Measurements from ENCODE around the gene SLC36A3.
"Not testable (repeated sequence)": the region's sequence is repeated elsewhere in the genome, so short reads cannot be mapped to it uniquely, and the experiment has no call there.

The SLC36A3 gene

GRCh38 chr5:151303666-151304065 lies at the start of gene SLC36A3:
Gene SLC36A3, minus strand, starts transcription at chr5:151303766. Its CDS starts 412 bp downstream, at chr5:151303354.
- DNase-seq = no peak

- DNase-seq = no peak
Measured at GRCh38 chr5:151351671-151352070, 48.1 kb upstream of the SLC36A3 start.

GRCh38 chr5:151348789-151349188 lies 45.2 kb upstream of the SLC36A3 start:
- DNase-seq = no peak

GRCh38 chr5:151347369-151347768 lies 43.8 kb upstream of the SLC36A3 start, which contains the start of gene SLC36A2:
Gene SLC36A2, minus strand, starts transcription at chr5:151347559. Its CDS starts 99 bp downstream, at chr5:151347460.
- no peak for DNase-seq

- DNase-seq = no peak
Measured at GRCh38 chr5:151345808-151346478, 42.4 kb upstream of the SLC36A3 start.

- DNase-seq = no peak
Measured at GRCh38 chr5:151345187-151345807, 41.7 kb upstream of the SLC36A3 start.

- no peak for DNase-seq
Measured at GRCh38 chr5:151344088-151344487, 40.5 kb upstream of the SLC36A3 start.

GRCh38 chr5:151340004-151340403 lies 36.4 kb upstream of the SLC36A3 start:
- DNase-seq = no peak

GRCh38 chr5:151338734-151339133 lies 35.2 kb upstream of the SLC36A3 start:
- DNase-seq = no peak

GRCh38 chr5:151332857-151333256 lies 29.3 kb upstream of the SLC36A3 start:
- DNase-seq = no peak

GRCh38 chr5:151328734-151329133 lies 25.2 kb upstream of the SLC36A3 start:
- DNase-seq = no peak

- DNase-seq = no peak
Measured at GRCh38 chr5:151327585-151327984, 24.0 kb upstream of the SLC36A3 start.

GRCh38 chr5:151326266-151326665 lies 22.7 kb upstream of the SLC36A3 start:
- no peak for DNase-seq

GRCh38 chr5:151320481-151320880 lies 16.9 kb upstream of the SLC36A3 start:
- no peak for DNase-seq

GRCh38 chr5:151318850-151319732 lies 15.5 kb upstream of the SLC36A3 start:
- no peak for DNase-seq

GRCh38 chr5:151317871-151318270 lies 14.3 kb upstream of the SLC36A3 start:
- DNase-seq = no peak

- DNase-seq = peak; percentile 9
Measured at GRCh38 chr5:151315998-151316597, 12.5 kb upstream of the SLC36A3 start.

GRCh38 chr5:151313357-151313756 lies 9.8 kb upstream of the SLC36A3 start:
- DNase-seq = no peak

GRCh38 chr5:151312756-151313324 lies 9.3 kb upstream of the SLC36A3 start:
- DNase-seq = no peak

GRCh38 chr5:151310932-151311331 lies 7.4 kb upstream of the SLC36A3 start:
- DNase-seq = no peak

- DNase-seq = not testable (repeated sequence)
Measured at GRCh38 chr5:151309821-151310220, 6.3 kb upstream of the SLC36A3 start.

GRCh38 chr5:151309266-151309665 lies 5.7 kb upstream of the SLC36A3 start:
- not testable (repeated sequence) for DNase-seq
